ENCODE measurements around the gene RBM39.
"Not testable (repeated sequence)": the region's sequence is repeated elsewhere in the genome, so short reads cannot be mapped to it uniquely, and the experiment has no call there.

RBM39 gene

GRCh38 chr20:35704514-35705261, 37.4 kb downstream of the RBM39 start:
- no peak for DNase-seq (ENCODE audit: low read depth)

GRCh38 chr20:35702824-35703695, 39.0 kb downstream of the RBM39 start:
- no peak for DNase-seq (ENCODE audit: low read depth)

GRCh38 chr20:35702051-35702823, 39.8 kb downstream of the RBM39 start:
- DNase-seq (ENCODE audit: low read depth) = no peak

- no peak for DNase-seq (ENCODE audit: low read depth)
These were observed 41.4 kb downstream of the RBM39 start for GRCh38 chr20:35700625-35701148.

GRCh38 chr20:35699957-35700624, 42.0 kb downstream of the RBM39 start:
- DNase-seq (ENCODE audit: low read depth) = no peak

- no peak for DNase-seq (ENCODE audit: low read depth)
These were observed 42.7 kb downstream of the RBM39 start, which contains the start of the genes NFS1 and ROMO1 for GRCh38 chr20:35699127-35699956. Gene NFS1 (minus strand): TSS chr20:35699352. CDS start chr20:35699288, 64 bp downstream. Gene ROMO1 (plus strand): TSS chr20:35699405. CDS start chr20:35699633, 228 bp downstream.

- no peak for DNase-seq (ENCODE audit: low read depth)
These were observed 43.5 kb downstream of the RBM39 start for GRCh38 chr20:35698298-35699126.

GRCh38 chr20:35697696-35698297, 44.3 kb downstream of the RBM39 start:
- DNase-seq (ENCODE audit: low read depth) = no peak

- no peak for DNase-seq (ENCODE audit: low read depth)
These were observed 46.1 kb downstream of the RBM39 start for GRCh38 chr20:35695978-35696377.

- no peak for DNase-seq (ENCODE audit: low read depth)
These were observed 46.8 kb downstream of the RBM39 start for GRCh38 chr20:35695245-35695749.

- DNase-seq (ENCODE audit: low read depth) = no peak
These were observed 51.8 kb downstream of the RBM39 start for GRCh38 chr20:35690265-35690664.

GRCh38 chr20:35686872-35687271, 55.2 kb downstream of the RBM39 start:
- DNase-seq (ENCODE audit: low read depth) = not testable (repeated sequence)

GRCh38 chr20:35685368-35685767, 56.7 kb downstream of the RBM39 start:
- not testable (repeated sequence) for DNase-seq (ENCODE audit: low read depth)

- no peak for DNase-seq (ENCODE audit: low read depth)
These were observed 60.1 kb downstream of the RBM39 start for GRCh38 chr20:35681960-35682359.

GRCh38 chr20:35680452-35681183, 61.4 kb downstream of the RBM39 start:
- DNase-seq (ENCODE audit: low read depth) = no peak

GRCh38 chr20:35674921-35675320, 67.1 kb downstream of the RBM39 start:
- no peak for DNase-seq (ENCODE audit: low read depth)

- DNase-seq (ENCODE audit: low read depth) = no peak
These were observed 68.2 kb downstream of the RBM39 start for GRCh38 chr20:35673884-35674283.

- DNase-seq (ENCODE audit: low read depth) = no peak
These were observed 72.4 kb downstream of the RBM39 start for GRCh38 chr20:35669681-35670080.

Measured in non-pigmented ciliary epithelial cell (primary cell).